Endothelial cell of umbilical vein (primary cell): Measurements from ENCODE around the gene KIFAP3. TPM values are rescaled to one million over a fixed set of nuclear protein-coding genes. Genes with fewer than 3 reads are reported as not detected.

Experiments
- BruUV-seq: library from RNA; stranded (reverse); fragments of 400-500 nt; replicated peaks from 2 replicates; lab custom pipeline; 2021; lab: Mats Ljungman, UMichigan
- CTCF ChIA-PET: fragments of 300-600, 350-600 bp; sonication (Branson Sonifier 250); formaldehyde crosslinking; loops from one replicate; lab custom pipeline; 2021; ENCODE audit warnings: antibody characterized with exemption, inconsistent platforms; lab: Charles Lee
- POLR2A ChIA-PET: fragments of 300-600, 350-600 bp; sonication (Branson Sonifier 250); formaldehyde crosslinking; loops from one replicate; lab custom pipeline; 2021; ENCODE audit warnings: antibody characterized with exemption, inconsistent platforms; lab: Charles Lee
- DNase-seq: peaks from one replicate; pipeline ENCODE4 v3.0.0-alpha.2; 2011; ENCODE audit warnings: low read depth, low spot score
- FAIRE-seq: peaks from 2 replicates; lab custom pipeline; 2011; peaks lifted over from hg19 to GRCh38; lab: Jason Lieb, UNC
- H2AFZ ChIP-seq: 2 replicates; pipeline ENCODE4 v1.6.0; 2012; ENCODE audit warnings: low read depth, low read length, control low read depth, inconsistent platforms
- H3K27ac ChIP-seq: 2 replicates; pipeline ENCODE4 v1.5.1; 2011; ENCODE audit warnings: low read depth, mild to moderate bottlenecking, control low read depth, low read length, moderate library complexity; ENCODE audit not compliant: insufficient read depth
- H3K27me3 ChIP-seq, 2 experiments: 2 replicates each; pipeline versions ENCODE4 v1.6.0 to v1.6.1; 2011; ENCODE audit warnings: low read length in 2 of 2, mixed read lengths in 1 of 2; ENCODE audit not compliant: control insufficient read depth in 2 of 2, insufficient read depth in 2 of 2
- H3K36me3 ChIP-seq, 2 experiments: 2 replicates in 1 of 2; 3 replicates in 1 of 2; pipeline ENCODE4 v1.5.1; 2011; ENCODE audit warnings: low read length in 2 of 2, mild to moderate bottlenecking in 1 of 2, moderate library complexity in 1 of 2; ENCODE audit not compliant: control insufficient read depth in 2 of 2, insufficient read depth in 2 of 2; ENCODE audit errors: extremely low read depth in 1 of 2
- H3K4me1 ChIP-seq: 3 replicates; pipeline ENCODE4 v1.5.1; 2011; ENCODE audit warnings: mild to moderate bottlenecking, low read length; ENCODE audit not compliant: control insufficient read depth, insufficient read depth; ENCODE audit errors: extremely low read depth
- H3K4me2 ChIP-seq: 2 replicates; pipeline ENCODE4 v1.6.1; 2011; ENCODE audit warnings: low read length, control low read depth, mixed read lengths; ENCODE audit not compliant: insufficient read depth
- H3K4me3 ChIP-seq, 3 experiments: fragments of 200-600 bp in 1 of 3; sonication (generic), shearing (Covaris generic) in 1 of 3; replicated peaks in 1 of 3; 2 replicates each; pipeline ENCODE4 v1.5.1; 2011 to 2016; ENCODE audit warnings: control low read depth in 3 of 3, low read length in 3 of 3, mild to moderate bottlenecking in 2 of 3, inconsistent platforms in 1 of 3, low read depth in 1 of 3, moderate library complexity in 1 of 3; ENCODE audit not compliant: insufficient read depth in 1 of 3
- H3K79me2 ChIP-seq: 2 replicates; pipeline ENCODE4 v1.6.0; 2012; ENCODE audit warnings: low read length, inconsistent platforms; ENCODE audit not compliant: control insufficient read depth, insufficient read depth
- H3K9ac ChIP-seq: replicated peaks from 2 replicates; pipeline ENCODE3; 2011; ENCODE audit warnings: low read length, control low read depth; ENCODE audit not compliant: insufficient read depth; ENCODE audit errors: extremely low read depth
- H3K9me1 ChIP-seq: replicated peaks from 3 replicates; pipeline ENCODE4 v1.6.0; 2011; ENCODE audit warnings: mild to moderate bottlenecking, low read length; ENCODE audit not compliant: control insufficient read depth, insufficient read depth; ENCODE audit errors: extremely low read depth
- H3K9me3 ChIP-seq: replicated peaks from 2 replicates; pipeline ENCODE4 v1.5.1; 2012; ENCODE audit warnings: low read length, inconsistent platforms; ENCODE audit not compliant: control insufficient read depth, insufficient read depth
- H4K20me1 ChIP-seq: replicated peaks from 2 replicates; pipeline ENCODE3; 2011; ENCODE audit warnings: mild to moderate bottlenecking, low read length; ENCODE audit not compliant: control insufficient read depth, insufficient read depth; ENCODE audit errors: extremely low read depth
- EZH2 ChIP-seq: IDR thresholded peaks from 2 replicates; pipeline ENCODE4 v1.6.1; 2012; ENCODE audit warnings: borderline replicate concordance, low read depth, mild to moderate bottlenecking, moderate library complexity, low read length, inconsistent platforms; ENCODE audit not compliant: severe bottlenecking
- FOS ChIP-seq: IDR thresholded peaks from 2 replicates; pipeline ENCODE4 v1.6.1; 2011; ENCODE audit warnings: mild to moderate bottlenecking, low read length, moderate library complexity, borderline replicate concordance; ENCODE audit not compliant: insufficient read depth
- GATA2 ChIP-seq: IDR thresholded peaks from 2 replicates; pipeline ENCODE4 v1.7.0; 2011; ENCODE audit warnings: low read depth, mild to moderate bottlenecking, moderate library complexity, mixed read lengths, low read length; ENCODE audit not compliant: insufficient read length, insufficient read depth
- JUN ChIP-seq: IDR thresholded peaks from 2 replicates; pipeline ENCODE4 v1.6.1; 2011; ENCODE audit warnings: borderline replicate concordance, low read depth; ENCODE audit not compliant: insufficient read length, insufficient read depth
- MYC ChIP-seq: IDR thresholded peaks from one replicate; pipeline ENCODE4 v1.6.1; 2011; ENCODE audit warnings: mild to moderate bottlenecking, low read depth, low read length
- POLR2A ChIP-seq: IDR thresholded peaks from 2 replicates; pipeline ENCODE4 v1.6.1; 2012; ENCODE audit warnings: low read depth, mild to moderate bottlenecking, control low read depth, low read length
- POLR2AphosphoS5 ChIP-seq: IDR thresholded peaks from 2 replicates; pipeline ENCODE4 v1.6.1; 2012; ENCODE audit warnings: low read depth, mild to moderate bottlenecking, control low read depth, low read length, moderate library complexity; ENCODE audit not compliant: insufficient read depth
- dilution Hi-C: fragments of 300-500 bp; cut with MboI; formaldehyde crosslinking; loops from one replicate; pipeline ENCODE4 v1.15.0; 2019; ENCODE audit warnings: low sequenced_read_pairs; ENCODE audit not compliant: extremely low pct_ligation_motif_present
- intact Hi-C: fragments of 100-400 bp; cut with micrococcal nuclease; formaldehyde crosslinking; loops from one replicate; pipeline ENCODE4 v1.10.0; 2022
- polyA plus RNA-seq, 4 experiments: library from polyadenylated mRNA; depleted of rRNA in 3 of 4; stranded (reverse) in 3 of 4; unstranded in 1 of 4; fragments of >200 nt; gene quantifications; 2 replicates each; pipeline versions ENCODE4 v1.2.1 to v1.2.3, GENCODE V29; 2011 to 2012; ENCODE audit warnings: missing spikeins in 1 of 4
- total RNA-seq: library from RNA; stranded (reverse); gene quantifications from 2 replicates; pipeline ENCODE4 v1.2.3, GENCODE V29; 2021
- TF ChIP-seq, protein P1 (sequence below): IDR thresholded peaks from 2 replicates; pipeline ENCODE4 v1.6.1; 2011; ENCODE audit not compliant: insufficient read depth, insufficient read length
- TF ChIP-seq, protein P2 (sequence below), 2 donors: IDR thresholded peaks; 1 replicate in 1 of 2; 2 replicates in 1 of 2; pipeline ENCODE4 v1.5.1; 2011; ENCODE audit warnings: low read length in 2 of 2, mild to moderate bottlenecking in 2 of 2, moderate library complexity in 2 of 2, control low read depth in 1 of 2, inconsistent platforms in 1 of 2, low read depth in 1 of 2; ENCODE audit not compliant: insufficient read depth in 1 of 2; ENCODE audit errors: extremely low read depth in 1 of 2

KIFAP3 gene
- total and polyA plus RNA-seq, 2 donors (not counting 3 experiments of a cell fraction or from before 2014, with no cell fraction given), result 6.4 to 17.5 TPM

DNA sequence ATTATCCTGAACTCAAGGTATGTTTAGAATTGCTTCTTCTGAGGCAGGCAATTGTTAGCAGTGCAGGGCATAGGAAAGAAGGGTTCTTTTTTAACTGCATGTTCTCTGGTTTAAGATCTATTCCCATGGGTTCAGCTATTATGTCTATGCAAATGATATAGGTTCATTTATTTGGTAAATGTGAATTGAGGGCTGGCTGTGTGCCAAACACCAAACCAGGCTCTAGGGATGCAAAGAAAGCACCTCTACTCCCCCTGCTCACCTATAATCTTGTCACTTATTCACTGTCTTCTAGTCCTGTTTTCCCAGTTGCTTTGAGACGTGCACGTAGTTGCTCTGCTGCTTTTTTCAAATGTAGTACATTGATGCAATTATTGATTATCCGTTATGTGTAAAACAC is 691 bp upstream of the KIFAP3 start:
- no peaks in the 10 kb centered on the region for H3K36me3 ChIP-seq
- peak overlapping the region in 2 of 3 experiments; percentile 9 to 77 for H3K4me3 ChIP-seq
- no TSS peak for BruUV-seq
- H3K9me1 ChIP-seq, result no peaks in the 10 kb centered on the region
- no peak overlapping the region for H3K9ac ChIP-seq
- intact Hi-C loops, result loop anchor here (10.0 kb wide), 2 partner anchors 460 to 590 kb away; partner anchors contain the start of genes GORAB and PRRX1
- no peaks in the 10 kb centered on the region for H3K27me3 ChIP-seq
- dilution Hi-C loops, result no loop called here
- H3K4me1 ChIP-seq, result peaks cover 7% of the 10 kb centered on the region
- H3K9me3 ChIP-seq, result no peaks in the 10 kb centered on the region
- peaks cover 2% of the 10 kb centered on the region for H3K79me2 ChIP-seq
- peak overlapping the region; percentile 60 for H3K4me2 ChIP-seq
- DNase-seq (no peak), FAIRE-seq (no peak)
- peak overlapping the region; percentile 84 for H2AFZ ChIP-seq
- no peak for TF ChIP-seq GATA2
- no peak for TF ChIP-seq POLR2AphosphoS5
- TF ChIP-seq, protein P1, sequence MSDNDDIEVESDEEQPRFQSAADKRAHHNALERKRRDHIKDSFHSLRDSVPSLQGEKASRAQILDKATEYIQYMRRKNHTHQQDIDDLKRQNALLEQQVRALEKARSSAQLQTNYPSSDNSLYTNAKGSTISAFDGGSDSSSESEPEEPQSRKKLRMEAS, result no peak
- TF ChIP-seq EZH2, result no peak
- TF ChIP-seq POLR2A, result no peak
- TF ChIP-seq FOS, result no peak
- no peak for TF ChIP-seq MYC
- TF ChIP-seq JUN, result no peak
- TF ChIP-seq, protein P2, sequence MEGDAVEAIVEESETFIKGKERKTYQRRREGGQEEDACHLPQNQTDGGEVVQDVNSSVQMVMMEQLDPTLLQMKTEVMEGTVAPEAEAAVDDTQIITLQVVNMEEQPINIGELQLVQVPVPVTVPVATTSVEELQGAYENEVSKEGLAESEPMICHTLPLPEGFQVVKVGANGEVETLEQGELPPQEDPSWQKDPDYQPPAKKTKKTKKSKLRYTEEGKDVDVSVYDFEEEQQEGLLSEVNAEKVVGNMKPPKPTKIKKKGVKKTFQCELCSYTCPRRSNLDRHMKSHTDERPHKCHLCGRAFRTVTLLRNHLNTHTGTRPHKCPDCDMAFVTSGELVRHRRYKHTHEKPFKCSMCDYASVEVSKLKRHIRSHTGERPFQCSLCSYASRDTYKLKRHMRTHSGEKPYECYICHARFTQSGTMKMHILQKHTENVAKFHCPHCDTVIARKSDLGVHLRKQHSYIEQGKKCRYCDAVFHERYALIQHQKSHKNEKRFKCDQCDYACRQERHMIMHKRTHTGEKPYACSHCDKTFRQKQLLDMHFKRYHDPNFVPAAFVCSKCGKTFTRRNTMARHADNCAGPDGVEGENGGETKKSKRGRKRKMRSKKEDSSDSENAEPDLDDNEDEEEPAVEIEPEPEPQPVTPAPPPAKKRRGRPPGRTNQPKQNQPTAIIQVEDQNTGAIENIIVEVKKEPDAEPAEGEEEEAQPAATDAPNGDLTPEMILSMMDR (IDR thresholded peaks at IDR 0.05; ENCODE audit: extremely low read depth in 1 of 2, insufficient read depth in 1 of 2, low read depth in 1 of 2, low read length in 2 of 2), result no peak
- CTCF ChIA-PET, result interaction anchor here (1.0 kb wide), 1 partner anchor 179 kb away, joined by 3 read pairs; no protein-coding TSS in a partner anchor
- POLR2A ChIA-PET, result no interaction called here
- H4K20me1 ChIP-seq, result no peaks in the 10 kb centered on the region
- no peak overlapping the region for H3K27ac ChIP-seq
